AG04449 (cell line): ENCODE results near the gene SARDH.

Experiments
- CTCF ChIA-PET: fragments of 350-600 bp; formaldehyde crosslinking; extraction: SDS; loops from one replicate; lab custom pipeline; 2021; ENCODE audit warnings: antibody characterized with exemption; lab: Yijun Ruan, JAX
- POLR2A ChIA-PET: fragments of 400-600, 350-600 bp; formaldehyde crosslinking; extraction: SDS; loops from one replicate; lab custom pipeline; 2020; ENCODE audit warnings: antibody characterized with exemption, inconsistent platforms; lab: Yijun Ruan, JAX
- DNase-seq: peaks from one replicate; pipeline ENCODE4 v3.0.0-alpha.2; 2010; ENCODE audit warnings: low read depth, low spot score
- H3K4me3 ChIP-seq: 2 replicates; pipeline ENCODE4 v1.5.1; 2011; ENCODE audit warnings: low read depth, mild to moderate bottlenecking, control low read depth, low read length
- TF ChIP-seq, protein P1 (sequence below): IDR thresholded peaks from one replicate; pipeline ENCODE4 v1.5.1; 2011; ENCODE audit warnings: mild to moderate bottlenecking, moderate library complexity, low read length, control low read depth, inconsistent platforms; ENCODE audit not compliant: insufficient read depth; ENCODE audit errors: missing control alignments

The SARDH gene

GRCh38 chr9:133669182-133669801, 68.9 kb downstream of the SARDH start:
- TF ChIP-seq, protein P1, sequence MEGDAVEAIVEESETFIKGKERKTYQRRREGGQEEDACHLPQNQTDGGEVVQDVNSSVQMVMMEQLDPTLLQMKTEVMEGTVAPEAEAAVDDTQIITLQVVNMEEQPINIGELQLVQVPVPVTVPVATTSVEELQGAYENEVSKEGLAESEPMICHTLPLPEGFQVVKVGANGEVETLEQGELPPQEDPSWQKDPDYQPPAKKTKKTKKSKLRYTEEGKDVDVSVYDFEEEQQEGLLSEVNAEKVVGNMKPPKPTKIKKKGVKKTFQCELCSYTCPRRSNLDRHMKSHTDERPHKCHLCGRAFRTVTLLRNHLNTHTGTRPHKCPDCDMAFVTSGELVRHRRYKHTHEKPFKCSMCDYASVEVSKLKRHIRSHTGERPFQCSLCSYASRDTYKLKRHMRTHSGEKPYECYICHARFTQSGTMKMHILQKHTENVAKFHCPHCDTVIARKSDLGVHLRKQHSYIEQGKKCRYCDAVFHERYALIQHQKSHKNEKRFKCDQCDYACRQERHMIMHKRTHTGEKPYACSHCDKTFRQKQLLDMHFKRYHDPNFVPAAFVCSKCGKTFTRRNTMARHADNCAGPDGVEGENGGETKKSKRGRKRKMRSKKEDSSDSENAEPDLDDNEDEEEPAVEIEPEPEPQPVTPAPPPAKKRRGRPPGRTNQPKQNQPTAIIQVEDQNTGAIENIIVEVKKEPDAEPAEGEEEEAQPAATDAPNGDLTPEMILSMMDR = no peak
- ChIA-PET CTCF (no interaction called here), POLR2A (no interaction called here)
- H3K4me3 ChIP-seq = no peak overlapping the region
- DNase-seq = no peak

DNA sequence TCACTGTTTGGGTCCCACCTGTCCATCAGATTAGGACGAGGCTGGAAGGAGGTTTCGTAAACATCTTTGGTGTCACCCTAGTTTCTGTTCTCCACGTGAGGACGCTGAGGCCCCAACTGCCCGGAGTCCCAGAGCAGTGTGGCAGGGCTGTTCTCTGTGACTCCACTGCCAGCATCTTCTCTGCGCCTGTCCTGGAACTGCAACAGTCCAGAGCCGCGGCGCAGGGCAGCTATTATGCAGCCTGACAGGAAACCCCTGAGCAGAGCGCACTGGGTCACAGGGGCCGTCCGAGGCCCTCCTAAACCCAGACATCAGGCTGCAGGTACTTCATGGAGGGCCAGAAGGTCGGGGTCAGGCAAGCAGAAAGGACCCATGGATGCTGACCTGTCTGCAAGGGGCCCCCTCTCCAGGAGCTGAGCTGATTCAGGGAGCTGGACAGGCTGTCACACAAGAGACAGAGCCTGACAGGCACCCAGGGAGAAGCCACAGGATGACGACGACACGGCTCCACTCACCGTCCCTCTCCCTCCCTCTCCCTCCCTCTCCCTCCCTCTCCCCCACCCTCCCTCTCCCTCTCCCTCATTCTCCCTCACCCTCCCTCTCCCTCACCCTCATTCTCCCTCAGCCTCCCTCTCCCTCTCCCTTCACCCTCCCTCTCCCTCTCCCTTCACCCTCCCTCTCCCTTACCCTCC, 70.2 kb downstream of the SARDH start:
- CTCF ChIA-PET = no interaction called here
- TF ChIP-seq, protein P1 = no peak
- POLR2A ChIA-PET = no interaction called here
- DNase-seq = no peak
- H3K4me3 ChIP-seq = no peak overlapping the region

- DNase-seq = no peak
- TF ChIP-seq, protein P1 = no peak
- CTCF ChIA-PET = no interaction called here
- no peak overlapping the region for H3K4me3 ChIP-seq
- POLR2A ChIA-PET = no interaction called here
Observed at GRCh38 chr9:133666845-133667244, 71.3 kb downstream of the SARDH start.

- ChIA-PET POLR2A (no interaction called here), CTCF (no interaction called here)
- TF ChIP-seq, protein P1 = no peak
- no peak for DNase-seq
- H3K4me3 ChIP-seq = no peak overlapping the region
Observed at GRCh38 chr9:133666387-133666786, 71.8 kb downstream of the SARDH start.

DNA sequence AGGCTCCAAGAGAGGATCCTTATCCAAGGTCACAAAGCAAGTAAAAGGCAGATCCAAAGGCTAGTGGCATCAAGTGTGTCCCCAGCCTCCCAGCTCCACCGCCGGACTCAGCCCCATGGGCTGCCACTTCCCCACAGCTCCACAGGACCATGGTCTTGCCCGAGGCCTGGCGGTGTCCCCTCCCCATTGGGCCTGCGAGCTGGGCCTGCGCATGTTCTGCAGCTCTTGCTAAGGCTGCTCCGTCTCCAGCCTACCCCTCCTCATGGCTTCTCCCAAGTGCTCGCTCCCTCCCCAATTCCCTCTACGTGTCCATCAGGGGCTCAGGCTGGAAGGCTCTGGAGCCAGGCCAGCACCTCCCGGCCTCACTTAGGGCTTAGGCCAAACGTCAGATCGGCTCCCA, 72.6 kb downstream of the SARDH start:
- H3K4me3 ChIP-seq = no peak overlapping the region
- TF ChIP-seq, protein P1 = no peak
- ChIA-PET CTCF (no interaction called here), POLR2A (no interaction called here)
- no peak for DNase-seq

GRCh38 chr9:133665096-133665495, 73.1 kb downstream of the SARDH start:
- TF ChIP-seq, protein P1 = no peak
- H3K4me3 ChIP-seq = no peak overlapping the region
- ChIA-PET CTCF (no interaction called here), POLR2A (no interaction called here)
- DNase-seq = no peak
